Measurements from ENCODE around the gene TENM4.
"Not testable (repeated sequence)": the region's sequence is repeated elsewhere in the genome, so short reads cannot be mapped to it uniquely, and the experiment has no call there.

- TF ChIP-seq POLR2A, CTCF (IDR thresholded peaks at IDR 0.05): not testable (repeated sequence)
Observed at GRCh38 chr11:79191716-79192115, 249.1 kb downstream of the TENM4 start.

Measured in heart left ventricle (tissue), 13 donors.